SK-N-MC (cell line): ENCODE measurements around the gene FAM98C.

ENCODE experiments used
- DNase-seq: peaks from one replicate; pipeline ENCODE4 v3.0.0-alpha.2; 2011; ENCODE audit warnings: low read depth, low spot score
- H3K27ac ChIP-seq: fragments of 200-600 bp; sonication (generic); 2 replicates; pipeline ENCODE4 v1.5.1; 2016; ENCODE audit warnings: mixed run types
- H3K36me3 ChIP-seq: fragments of 200-600 bp; sonication (generic); 2 replicates; pipeline ENCODE4 v1.6.1; 2017; ENCODE audit warnings: antibody characterized with exemption, low read length, mixed read lengths; ENCODE audit not compliant: insufficient read depth
- H3K4me3 ChIP-seq: fragments of 200-600 bp; sonication (generic); 2 replicates; pipeline ENCODE4 v1.5.1; 2016
- H3K9ac ChIP-seq: fragments of 200-600 bp; sonication (generic); 2 replicates; pipeline ENCODE4 v1.8.0; 2017; ENCODE audit warnings: mixed run types, mixed read lengths; ENCODE audit not compliant: insufficient read length
- H3K9me3 ChIP-seq: fragments of 200-600 bp; sonication (generic); 2 replicates; pipeline ENCODE4 v1.6.1; 2017; ENCODE audit warnings: low read depth, mild to moderate bottlenecking, antibody characterized with exemption, low read length, moderate library complexity, mixed read lengths
- EZH2 ChIP-seq: fragments of 200-600 bp; sonication (generic); IDR thresholded peaks from one replicate; pipeline ENCODE4 v1.6.1; 2017; ENCODE audit warnings: antibody characterized with exemption
- FOXP2 ChIP-seq: optimal IDR thresholded peaks from 2 replicates; pipeline ENCODE3; 2011; ENCODE audit warnings: mild to moderate bottlenecking, moderate library complexity; ENCODE audit not compliant: insufficient read depth; ENCODE audit errors: extremely low read length, control extremely low read depth
- POLR2AphosphoS5 ChIP-seq: IDR thresholded peaks from 2 replicates; pipeline ENCODE4 v1.6.1; 2012; ENCODE audit warnings: mild to moderate bottlenecking, low read depth, low read length, borderline replicate concordance

Gene FAM98C

GRCh38 chr19:38448225-38448624 lies 45.3 kb downstream of the FAM98C start:
- Histone ChIP-seq H3K9me3 (no peaks in the 10 kb centered on the region), H3K9ac (no peak overlapping the region), H3K27ac (no peak overlapping the region), H3K4me3 (no peak overlapping the region), H3K36me3 (no peaks in the 10 kb centered on the region)
- DNase-seq = no peak
- TF ChIP-seq EZH2 = no peak
- no peak for TF ChIP-seq FOXP2
- TF ChIP-seq POLR2AphosphoS5 = no peak

GRCh38 chr19:38449518-38449917 lies 46.6 kb downstream of the FAM98C start:
- no peaks in the 10 kb centered on the region for H3K36me3 ChIP-seq
- no peak overlapping the region for H3K27ac ChIP-seq
- H3K4me3 ChIP-seq = no peak overlapping the region
- no peaks in the 10 kb centered on the region for H3K9me3 ChIP-seq
- no peak overlapping the region for H3K9ac ChIP-seq
- TF ChIP-seq POLR2AphosphoS5 (no peak), FOXP2 (no peak), EZH2 (no peak)
- DNase-seq = no peak

- TF ChIP-seq FOXP2 (no peak), EZH2 (no peak), POLR2AphosphoS5 (no peak)
- Histone ChIP-seq H3K4me3 (no peak overlapping the region), H3K9ac (no peak overlapping the region), H3K27ac (no peak overlapping the region), H3K36me3 (no peaks in the 10 kb centered on the region), H3K9me3 (no peaks in the 10 kb centered on the region)
- no peak for DNase-seq
Observed at GRCh38 chr19:38451036-38451435, 48.1 kb downstream of the FAM98C start.

- Histone ChIP-seq H3K27ac (no peak overlapping the region), H3K4me3 (no peak overlapping the region), H3K9ac (no peak overlapping the region), H3K9me3 (no peaks in the 10 kb centered on the region), H3K36me3 (no peaks in the 10 kb centered on the region)
- no peak for DNase-seq
- TF ChIP-seq POLR2AphosphoS5 = no peak
- TF ChIP-seq FOXP2 = no peak
- TF ChIP-seq EZH2 = no peak
Observed at GRCh38 chr19:38451629-38452028, 48.7 kb downstream of the FAM98C start.

- H3K36me3 ChIP-seq = no peaks in the 10 kb centered on the region
- H3K9me3 ChIP-seq = no peaks in the 10 kb centered on the region
- H3K27ac ChIP-seq = no peak overlapping the region
- TF ChIP-seq FOXP2 = no peak
- TF ChIP-seq EZH2 = no peak
- TF ChIP-seq POLR2AphosphoS5 = no peak
- H3K9ac ChIP-seq = no peak overlapping the region
- H3K4me3 ChIP-seq = no peak overlapping the region
- DNase-seq = no peak
Observed at GRCh38 chr19:38452430-38453366, 49.8 kb downstream of the FAM98C start.

- no peaks in the 10 kb centered on the region for H3K36me3 ChIP-seq
- H3K4me3 ChIP-seq = no peak overlapping the region
- TF ChIP-seq FOXP2 (no peak), EZH2 (no peak), POLR2AphosphoS5 (no peak)
- H3K9me3 ChIP-seq = no peaks in the 10 kb centered on the region
- H3K9ac ChIP-seq = no peak overlapping the region
- no peak for DNase-seq
- H3K27ac ChIP-seq = no peak overlapping the region
Observed at GRCh38 chr19:38453596-38453995, 50.7 kb downstream of the FAM98C start.

GRCh38 chr19:38455031-38455430 lies 52.1 kb downstream of the FAM98C start:
- Histone ChIP-seq H3K36me3 (no peaks in the 10 kb centered on the region), H3K9ac (no peak overlapping the region), H3K9me3 (no peaks in the 10 kb centered on the region), H3K27ac (no peak overlapping the region), H3K4me3 (no peak overlapping the region)
- TF ChIP-seq FOXP2 (no peak), EZH2 (no peak), POLR2AphosphoS5 (no peak)
- no peak for DNase-seq

- H3K36me3 ChIP-seq = no peaks in the 10 kb centered on the region
- H3K9me3 ChIP-seq = no peaks in the 10 kb centered on the region
- no peak for TF ChIP-seq POLR2AphosphoS5
- no peak for TF ChIP-seq FOXP2
- TF ChIP-seq EZH2 = no peak
- no peak overlapping the region for H3K4me3 ChIP-seq
- no peak overlapping the region for H3K27ac ChIP-seq
- no peak for DNase-seq
- no peak overlapping the region for H3K9ac ChIP-seq
Observed at GRCh38 chr19:38457202-38457601, 54.3 kb downstream of the FAM98C start.
